Measurements from ENCODE around the gene TMEM255B.
"Not testable (repeated sequence)": the region's sequence is repeated elsewhere in the genome, so short reads cannot be mapped to it uniquely, and the experiment has no call there.

The TMEM255B gene

GRCh38 chr13:113741191-113741668 is 17.8 kb upstream of the TMEM255B start:
- DNase-seq: no peak
- TF ChIP-seq POLR2A (IDR thresholded peaks at IDR 0.05; ENCODE audit: low read length) (no peak), GATA1 (IDR thresholded peaks at IDR 0.05; ENCODE audit: low read depth, low read length) (no peak)

GRCh38 chr13:113742000-113742441 is 17.0 kb upstream of the TMEM255B start:
- TF ChIP-seq GATA1 (IDR thresholded peaks at IDR 0.05; ENCODE audit: low read depth, low read length): no peak
- no peak for TF ChIP-seq POLR2A (IDR thresholded peaks at IDR 0.05; ENCODE audit: low read length)

GRCh38 chr13:113742445-113743120 is 16.4 kb upstream of the TMEM255B start:
- DNase-seq: no peak
- no peak for TF ChIP-seq POLR2A (IDR thresholded peaks at IDR 0.05; ENCODE audit: low read length)
- no peak for TF ChIP-seq GATA1 (IDR thresholded peaks at IDR 0.05; ENCODE audit: low read depth, low read length)

More at GRCh38 chr13:113742000-113742441, 17.0 kb upstream of the TMEM255B start:
- DNase-seq: peak; percentile 18 to 31

GRCh38 chr13:113743366-113744195 is 15.4 kb upstream of the TMEM255B start:
- no peak for DNase-seq
- no peak for TF ChIP-seq POLR2A (IDR thresholded peaks at IDR 0.05; ENCODE audit: low read length)
- TF ChIP-seq GATA1 (IDR thresholded peaks at IDR 0.05; ENCODE audit: low read depth, low read length): no peak

- TF ChIP-seq POLR2A (IDR thresholded peaks at IDR 0.05; ENCODE audit: low read length): no peak
- TF ChIP-seq GATA1 (IDR thresholded peaks at IDR 0.05; ENCODE audit: low read depth, low read length): no peak
Observed at GRCh38 chr13:113744197-113745000, 14.6 kb upstream of the TMEM255B start.

GRCh38 chr13:113745059-113745458 is 14.0 kb upstream of the TMEM255B start:
- TF ChIP-seq GATA1 (IDR thresholded peaks at IDR 0.05; ENCODE audit: low read depth, low read length) (no peak), POLR2A (IDR thresholded peaks at IDR 0.05; ENCODE audit: low read length) (no peak)
- no peak for DNase-seq

More at GRCh38 chr13:113744197-113745000, 14.6 kb upstream of the TMEM255B start:
- no peak for DNase-seq

- not testable (repeated sequence) for DNase-seq
Observed at GRCh38 chr13:113745500-113746142, 13.4 kb upstream of the TMEM255B start.

GRCh38 chr13:113746143-113746525 is 12.9 kb upstream of the TMEM255B start:
- TF ChIP-seq POLR2A (IDR thresholded peaks at IDR 0.05; ENCODE audit: low read length) (no peak), GATA1 (IDR thresholded peaks at IDR 0.05; ENCODE audit: low read depth, low read length) (no peak)

GRCh38 chr13:113746671-113747070 is 12.4 kb upstream of the TMEM255B start:
- TF ChIP-seq GATA1 (IDR thresholded peaks at IDR 0.05; ENCODE audit: low read depth, low read length) (no peak), POLR2A (IDR thresholded peaks at IDR 0.05; ENCODE audit: low read length) (no peak)
- DNase-seq: no peak

More at GRCh38 chr13:113746143-113746525, 12.9 kb upstream of the TMEM255B start:
- peak in 1 of 2 experiments; percentile 13 for DNase-seq

GRCh38 chr13:113747291-113747833 is 11.7 kb upstream of the TMEM255B start:
- TF ChIP-seq POLR2A (IDR thresholded peaks at IDR 0.05; ENCODE audit: low read length): no peak
- TF ChIP-seq GATA1 (IDR thresholded peaks at IDR 0.05; ENCODE audit: low read depth, low read length): no peak
- DNase-seq: no peak

- DNase-seq: no peak
- TF ChIP-seq POLR2A (IDR thresholded peaks at IDR 0.05; ENCODE audit: low read length) (no peak), GATA1 (IDR thresholded peaks at IDR 0.05; ENCODE audit: low read depth, low read length) (no peak)
Observed at GRCh38 chr13:113748101-113748861, 10.7 kb upstream of the TMEM255B start.

- no peak for DNase-seq
- no peak for TF ChIP-seq GATA1 (IDR thresholded peaks at IDR 0.05; ENCODE audit: low read depth, low read length)
- no peak for TF ChIP-seq POLR2A (IDR thresholded peaks at IDR 0.05; ENCODE audit: low read length)
Observed at GRCh38 chr13:113748862-113749451, 10.1 kb upstream of the TMEM255B start.
